NB4 (cell line): ENCODE measurements around the gene CSRP1.

Source experiments
- DNase-seq: peaks from one replicate; pipeline ENCODE4 v3.0.0; 2010; ENCODE audit warnings: low read depth
- H3K4me3 ChIP-seq: one replicate; pipeline ENCODE4 v1.5.1; 2011; ENCODE audit warnings: mild to moderate bottlenecking, low read depth, low read length, moderate library complexity
- CTCF ChIP-seq: IDR thresholded peaks from one replicate; pipeline ENCODE4 v1.5.1; 2012; ENCODE audit warnings: low read depth, low read length
- MAX ChIP-seq: IDR thresholded peaks from 2 replicates; pipeline ENCODE4 v1.6.1; 2011; ENCODE audit warnings: low read depth, low read length
- MYC ChIP-seq: IDR thresholded peaks from 2 replicates; pipeline ENCODE4 v1.6.1; 2011; ENCODE audit warnings: low read depth, low read length
- POLR2A ChIP-seq: IDR thresholded peaks from 2 replicates; pipeline ENCODE4 v1.6.1; 2011; ENCODE audit warnings: mild to moderate bottlenecking; ENCODE audit not compliant: insufficient read length; ENCODE audit errors: extremely low read depth

CSRP1 gene

GRCh38 chr1:201491896-201492511, 14.9 kb downstream of the CSRP1 start:
- H3K4me3 ChIP-seq = no peak overlapping the region
- no peak for DNase-seq
- no peak for TF ChIP-seq MAX
- TF ChIP-seq MYC = no peak
- no peak for TF ChIP-seq POLR2A
- TF ChIP-seq CTCF = no peak

- no peak overlapping the region for H3K4me3 ChIP-seq
- TF ChIP-seq MYC (no peak), MAX (no peak), CTCF (no peak), POLR2A (no peak)
- no peak for DNase-seq
These were observed 16.2 kb downstream of the CSRP1 start for GRCh38 chr1:201490708-201491131.

GRCh38 chr1:201489643-201490261, 17.2 kb downstream of the CSRP1 start:
- H3K4me3 ChIP-seq = no peak overlapping the region
- TF ChIP-seq CTCF (no peak), MYC (no peak), POLR2A (no peak), MAX (no peak)
- peak; percentile 28 for DNase-seq

GRCh38 chr1:201488830-201489589, 17.9 kb downstream of the CSRP1 start:
- no peak for DNase-seq
- TF ChIP-seq MYC (no peak), POLR2A (no peak), CTCF (no peak), MAX (no peak)
- H3K4me3 ChIP-seq = no peak overlapping the region

GRCh38 chr1:201487742-201488141, 19.2 kb downstream of the CSRP1 start:
- no peak overlapping the region for H3K4me3 ChIP-seq
- no peak for DNase-seq
- TF ChIP-seq POLR2A (no peak), MYC (no peak), CTCF (no peak), MAX (no peak)
